CD4-positive, alpha-beta memory T cell (primary cell): Measurements from ENCODE around the gene SGMS2. TPM values are rescaled to one million over a fixed set of nuclear protein-coding genes. Genes with fewer than 3 reads are reported as not detected.

Experiments used
- CTCF ChIA-PET: fragments of 350-600 bp; sonication (Branson Sonifier 250); formaldehyde crosslinking; loops from one replicate; lab custom pipeline; 2021; ENCODE audit warnings: inconsistent platforms; ENCODE audit not compliant: partially characterized antibody; lab: Charles Lee
- POLR2A ChIA-PET: fragments of 350-600 bp; sonication (Branson Sonifier 250); formaldehyde crosslinking; loops from one replicate; lab custom pipeline; 2021; ENCODE audit not compliant: partially characterized antibody; lab: Charles Lee
- DNase-seq, 5 donors: peaks; one replicate each; pipeline versions ENCODE4 v3.0.0 to v3.0.0-alpha.2; 2020 to 2022; ENCODE audit warnings: mixed read lengths in 1 of 5
- H3K27ac ChIP-seq: one replicate; pipeline ENCODE4 v1.7.0; 2013; ENCODE audit warnings: low read depth, low read length
- H3K27me3 ChIP-seq: 2 replicates; pipeline ENCODE4 v1.7.0; 2013; ENCODE audit warnings: mild to moderate bottlenecking, low read length, moderate library complexity; ENCODE audit not compliant: insufficient read depth
- H3K36me3 ChIP-seq: 2 replicates; pipeline ENCODE4 v1.7.0; 2013; ENCODE audit warnings: mild to moderate bottlenecking, low read length, moderate library complexity; ENCODE audit not compliant: insufficient read depth
- H3K4me1 ChIP-seq: 2 replicates; pipeline ENCODE4 v1.7.0; 2013; ENCODE audit warnings: mild to moderate bottlenecking, low read length, moderate library complexity; ENCODE audit not compliant: insufficient read depth
- H3K4me3 ChIP-seq, 2 donors: one replicate each; pipeline ENCODE4 v1.7.0; 2013; ENCODE audit warnings: low read length in 2 of 2, mild to moderate bottlenecking in 1 of 2
- H3K9me3 ChIP-seq, 2 donors: one replicate each; pipeline ENCODE4 v1.7.0; 2013; ENCODE audit warnings: low read length in 2 of 2, control low read depth in 1 of 2; ENCODE audit not compliant: control insufficient read depth in 1 of 2
- H3K27ac Mint-ChIP-seq, 7 donors: one replicate each; pipeline ENCODE4 v1.8.0; 2020 to 2021; ENCODE audit warnings: mixed read lengths in 7 of 7, mild to moderate bottlenecking in 6 of 7, inconsistent platforms in 3 of 7, moderate library complexity in 3 of 7
- H3K27me3 Mint-ChIP-seq, 2 donors: one replicate each; pipeline ENCODE4 v1.8.0; 2020 to 2021; ENCODE audit warnings: mixed read lengths in 2 of 2
- H3K36me3 Mint-ChIP-seq, 2 donors: one replicate each; pipeline ENCODE4 v1.8.0; 2020 to 2021; ENCODE audit warnings: mixed read lengths in 2 of 2, inconsistent platforms in 1 of 2, mild to moderate bottlenecking in 1 of 2
- H3K4me1 Mint-ChIP-seq, 4 donors: one replicate each; pipeline ENCODE4 v1.8.0; 2020 to 2021; ENCODE audit warnings: mixed read lengths in 4 of 4, mild to moderate bottlenecking in 1 of 4
- H3K4me3 Mint-ChIP-seq, 8 donors: one replicate each; pipeline ENCODE4 v1.8.0; 2020 to 2021; ENCODE audit warnings: mixed read lengths in 8 of 8, mild to moderate bottlenecking in 7 of 8, moderate library complexity in 6 of 8, inconsistent platforms in 3 of 8
- H3K9me3 Mint-ChIP-seq, 8 donors: one replicate each; pipeline ENCODE4 v1.8.0; 2020 to 2021; ENCODE audit warnings: mixed read lengths in 8 of 8, mild to moderate bottlenecking in 5 of 8, inconsistent platforms in 3 of 8, moderate library complexity in 1 of 8
- intact Hi-C: fragments of 100-400 bp; cut with micrococcal nuclease; formaldehyde crosslinking; loops from one replicate; pipeline ENCODE4 v1.15.1; 2023
- polyA plus RNA-seq, 2 donors: library from polyadenylated mRNA; unstranded; fragments of 300-500 nt; fragmentation: Illumina TruSeq; gene quantifications; one replicate each; pipeline ENCODE4 v1.2.3, GENCODE V29; 2021
- total RNA-seq, 2 experiments: library from RNA; stranded (reverse); gene quantifications; one replicate each; pipeline ENCODE4 v1.2.3, GENCODE V29; 2021

The SGMS2 gene
- total and polyA plus RNA-seq, 4 experiments from 2014 or later = 0.28 to 0.67 TPM; not detected in 2

DNA sequence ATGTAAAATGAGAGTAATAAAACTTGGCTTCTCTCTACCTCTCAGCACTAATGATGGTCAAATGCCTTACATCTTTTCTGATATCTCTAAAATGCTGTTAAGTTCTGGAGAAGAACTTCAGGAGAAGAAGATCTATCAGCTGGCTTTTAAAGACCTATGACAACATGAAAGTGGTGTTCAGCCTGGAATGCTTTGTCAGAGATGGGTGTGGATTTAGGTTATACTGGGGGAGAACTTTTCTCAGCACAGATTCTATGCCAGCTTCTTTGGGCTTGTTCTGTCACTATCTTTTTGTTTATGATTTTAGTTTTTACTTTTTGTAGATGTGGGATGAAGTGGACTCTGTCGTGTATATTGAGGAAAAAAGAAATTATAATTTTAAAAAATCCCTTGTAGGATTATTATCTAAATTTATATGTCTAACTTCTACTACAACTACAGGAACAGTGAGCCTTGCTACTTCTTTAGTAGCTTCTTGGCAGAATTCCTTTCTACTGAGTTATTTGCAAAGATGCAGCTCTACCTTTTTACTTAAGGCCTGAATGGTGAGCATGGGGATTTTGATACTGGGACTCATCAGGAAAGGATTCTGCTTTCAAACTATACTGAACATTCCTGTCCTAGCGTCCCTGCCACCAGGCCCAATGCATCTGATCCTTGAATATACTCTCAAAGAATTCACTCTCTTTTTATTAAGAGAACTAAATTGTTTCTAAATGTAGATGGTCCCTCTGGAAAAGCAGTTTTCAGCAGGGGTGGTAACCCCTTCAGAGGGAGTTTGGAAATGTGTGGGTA lies 126.2 kb downstream of the SGMS2 start:
- Mint-ChIP-seq H3K4me1 (no peaks in the 10 kb centered on the region), H3K27ac (no peak overlapping the region), H3K36me3 (peaks cover 31 to 55% of the 10 kb centered on the region in 2 donors), H3K27me3 (peaks cover 0 to 3% of the 10 kb centered on the region in 2 donors), H3K4me3 (no peak overlapping the region), H3K9me3 (peaks cover 0 to 11% (median 8%) of the 10 kb centered on the region in 8 donors)
- ChIA-PET POLR2A (no interaction called here), CTCF (no interaction called here)
- H3K9me3 ChIP-seq = no peaks in the 10 kb centered on the region
- H3K4me1 ChIP-seq = no peaks in the 10 kb centered on the region
- H3K4me3 ChIP-seq = no peak overlapping the region
- no peaks in the 10 kb centered on the region for H3K36me3 ChIP-seq
- H3K27ac ChIP-seq = no peak overlapping the region
- H3K27me3 ChIP-seq = no peaks in the 10 kb centered on the region
- DNase-seq = no peak
- intact Hi-C loops = no loop called here

- intact Hi-C loops = no loop called here
- H3K36me3 Mint-ChIP-seq = peaks cover 29 to 61% of the 10 kb centered on the region in 2 donors
- Histone ChIP-seq H3K4me3 (no peak overlapping the region), H3K27ac (no peak overlapping the region), H3K9me3 (no peaks in the 10 kb centered on the region), H3K4me1 (no peaks in the 10 kb centered on the region), H3K27me3 (no peaks in the 10 kb centered on the region), H3K36me3 (no peaks in the 10 kb centered on the region)
- POLR2A ChIA-PET = no interaction called here
- no peaks in the 10 kb centered on the region for H3K4me1 Mint-ChIP-seq
- CTCF ChIA-PET = no interaction called here
- peaks cover 0 to 7% of the 10 kb centered on the region in 2 donors for H3K27me3 Mint-ChIP-seq
- H3K27ac Mint-ChIP-seq = no peak overlapping the region
- no peak for DNase-seq
- no peak overlapping the region for H3K4me3 Mint-ChIP-seq
- peaks cover 4 to 17% (median 15%) of the 10 kb centered on the region in 8 donors for H3K9me3 Mint-ChIP-seq
Measured at GRCh38 chr4:107951551-107951950, 126.8 kb downstream of the SGMS2 start.

DNA sequence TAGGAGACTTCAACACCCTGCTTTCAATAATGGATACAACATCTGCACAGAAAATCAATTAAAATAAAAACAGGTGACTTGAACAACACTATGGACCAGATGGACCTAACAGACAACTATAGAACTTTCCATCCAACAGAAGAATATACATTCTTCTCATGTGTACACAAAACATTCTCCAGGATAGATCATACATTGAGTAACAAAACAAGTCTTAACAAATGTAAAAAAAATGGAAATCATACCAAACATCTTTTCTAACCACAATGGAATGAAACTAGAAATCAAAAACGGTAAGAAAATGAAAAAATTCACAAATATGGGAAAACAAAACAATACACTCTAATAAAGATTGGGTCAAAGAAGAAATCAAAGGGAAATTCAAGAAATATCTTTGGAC lies 131.3 kb downstream of the SGMS2 start:
- no peaks in the 10 kb centered on the region for H3K4me1 Mint-ChIP-seq
- no peak for DNase-seq
- H3K36me3 ChIP-seq = no peaks in the 10 kb centered on the region
- no peaks in the 10 kb centered on the region for H3K9me3 ChIP-seq
- H3K27me3 ChIP-seq = no peaks in the 10 kb centered on the region
- H3K4me3 ChIP-seq = no peak overlapping the region
- ChIA-PET POLR2A (no interaction called here), CTCF (no interaction called here)
- H3K9me3 Mint-ChIP-seq = peaks cover 4 to 35% (median 21%) of the 10 kb centered on the region in 8 donors
- H3K27ac ChIP-seq = no peak overlapping the region
- intact Hi-C loops = no loop called here
- H3K36me3 Mint-ChIP-seq = peaks cover 3 to 35% of the 10 kb centered on the region in 2 donors
- H3K4me3 Mint-ChIP-seq = no peak overlapping the region
- no peak overlapping the region for H3K27ac Mint-ChIP-seq
- H3K4me1 ChIP-seq = no peaks in the 10 kb centered on the region
- peaks cover 0 to 18% of the 10 kb centered on the region in 2 donors for H3K27me3 Mint-ChIP-seq

Other genes with a start within 250 kb of the SGMS2 start
- 10 to 100 TPM; 23.0 to 23.1 TPM for gene PAPSS1, start 104.7 kb upstream of the SGMS2 start, total RNA-seq
- gene PAPSS1, start 104.7 kb upstream of the SGMS2 start, polyA plus RNA-seq = 10 to 100 TPM; 34.3 to 38.6 TPM
- gene CYP2U1, start 106.6 kb downstream of the SGMS2 start, total RNA-seq = 1 to 10 TPM; 6.3 to 7.2 TPM
- 1 to 10 TPM; 2.0 to 4.3 TPM for gene CYP2U1, start 106.6 kb downstream of the SGMS2 start, polyA plus RNA-seq
- gene HADH, start 165.0 kb downstream of the SGMS2 start, total RNA-seq = 10 to 100 TPM; 20.0 to 23.0 TPM
- 10 to 100 TPM; 32.8 to 41.8 TPM for gene HADH, start 165.0 kb downstream of the SGMS2 start, polyA plus RNA-seq